ENCODE data around the gene PARD3. TPM values are rescaled to one million over a fixed set of nuclear protein-coding genes. Genes with fewer than 3 reads are reported as not detected.

The PARD3 gene
- total RNA-seq, 1 donor from 2014 or later, result 76.4 TPM

DNA sequence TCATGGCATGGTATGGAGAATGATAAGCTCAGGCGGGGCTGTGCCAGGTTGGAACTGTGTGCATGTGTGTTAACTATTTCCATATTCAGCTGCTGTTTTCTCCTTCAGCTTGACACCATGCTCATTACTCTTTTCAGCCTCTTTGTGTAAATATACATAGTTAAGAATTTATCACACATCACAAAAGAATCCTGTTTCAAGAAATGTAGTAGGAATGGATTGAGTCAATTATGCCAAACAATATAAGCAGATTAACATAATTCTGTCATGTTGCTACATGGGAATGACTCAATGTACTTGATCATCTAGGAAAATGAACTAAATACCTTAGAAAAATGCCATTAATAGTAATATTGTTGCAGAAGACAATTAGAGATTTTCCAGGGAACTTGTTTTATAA, 687.4 kb downstream of the PARD3 start:
- DNase-seq (ENCODE audit: low read depth), result no peak
- H3K36me3 ChIP-seq (ENCODE audit: control insufficient read depth, insufficient read depth, low read length), result no peaks in the 10 kb centered on the region
- no peaks in the 10 kb centered on the region for H3K27me3 ChIP-seq (ENCODE audit: control insufficient read depth, insufficient read depth, low read length)
- H3K4me3 ChIP-seq (ENCODE audit: low read depth, low read length), result no peak overlapping the region
- TF ChIP-seq, protein P1, sequence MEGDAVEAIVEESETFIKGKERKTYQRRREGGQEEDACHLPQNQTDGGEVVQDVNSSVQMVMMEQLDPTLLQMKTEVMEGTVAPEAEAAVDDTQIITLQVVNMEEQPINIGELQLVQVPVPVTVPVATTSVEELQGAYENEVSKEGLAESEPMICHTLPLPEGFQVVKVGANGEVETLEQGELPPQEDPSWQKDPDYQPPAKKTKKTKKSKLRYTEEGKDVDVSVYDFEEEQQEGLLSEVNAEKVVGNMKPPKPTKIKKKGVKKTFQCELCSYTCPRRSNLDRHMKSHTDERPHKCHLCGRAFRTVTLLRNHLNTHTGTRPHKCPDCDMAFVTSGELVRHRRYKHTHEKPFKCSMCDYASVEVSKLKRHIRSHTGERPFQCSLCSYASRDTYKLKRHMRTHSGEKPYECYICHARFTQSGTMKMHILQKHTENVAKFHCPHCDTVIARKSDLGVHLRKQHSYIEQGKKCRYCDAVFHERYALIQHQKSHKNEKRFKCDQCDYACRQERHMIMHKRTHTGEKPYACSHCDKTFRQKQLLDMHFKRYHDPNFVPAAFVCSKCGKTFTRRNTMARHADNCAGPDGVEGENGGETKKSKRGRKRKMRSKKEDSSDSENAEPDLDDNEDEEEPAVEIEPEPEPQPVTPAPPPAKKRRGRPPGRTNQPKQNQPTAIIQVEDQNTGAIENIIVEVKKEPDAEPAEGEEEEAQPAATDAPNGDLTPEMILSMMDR (IDR thresholded peaks at IDR 0.05; ENCODE audit: insufficient read depth, low read length, poor library complexity, severe bottlenecking), result no peak

DNA sequence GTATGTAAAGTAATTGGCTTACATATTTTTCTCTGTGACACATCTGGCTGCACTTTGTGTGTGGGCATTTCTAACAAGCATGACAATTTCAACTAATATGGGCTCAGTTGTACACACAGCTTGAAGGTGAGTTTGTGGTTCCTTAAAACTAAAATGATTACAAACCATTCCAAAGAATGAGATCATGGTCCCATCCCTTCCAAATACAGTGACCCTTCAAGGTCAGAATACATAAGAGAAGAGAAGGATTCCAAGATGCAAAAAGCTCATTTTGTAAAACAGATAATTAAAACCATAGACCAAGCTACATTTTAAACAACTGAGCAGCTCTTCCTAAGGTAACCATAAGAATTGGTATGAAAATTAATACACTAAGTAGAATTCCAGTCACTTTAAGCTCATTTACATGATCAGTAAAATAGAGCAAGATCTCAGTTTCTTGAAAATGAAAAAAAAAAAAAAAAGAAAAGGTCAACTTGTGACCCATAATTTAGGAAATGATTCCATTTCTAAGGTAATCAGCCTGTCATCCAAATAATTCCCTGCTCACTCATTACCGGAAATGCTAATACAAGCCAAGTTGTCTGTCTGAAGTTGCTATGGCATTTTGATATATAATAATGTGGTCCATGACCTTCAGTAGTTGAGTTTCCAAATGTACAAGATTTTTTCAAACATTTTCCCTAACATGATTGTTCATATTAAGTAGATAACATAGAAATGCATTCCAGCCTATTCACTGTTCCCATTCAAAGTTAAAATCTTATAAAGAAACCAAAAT, 688.5 kb downstream of the PARD3 start:
- Histone ChIP-seq H3K36me3 (ENCODE audit: control insufficient read depth, insufficient read depth, low read length) (no peaks in the 10 kb centered on the region), H3K27me3 (ENCODE audit: control insufficient read depth, insufficient read depth, low read length) (no peaks in the 10 kb centered on the region), H3K4me3 (ENCODE audit: low read depth, low read length) (no peak overlapping the region)
- DNase-seq (ENCODE audit: low read depth), result no peak
- TF ChIP-seq, protein P1 (IDR thresholded peaks at IDR 0.05; ENCODE audit: insufficient read depth, low read length, poor library complexity, severe bottlenecking), result no peak

DNA sequence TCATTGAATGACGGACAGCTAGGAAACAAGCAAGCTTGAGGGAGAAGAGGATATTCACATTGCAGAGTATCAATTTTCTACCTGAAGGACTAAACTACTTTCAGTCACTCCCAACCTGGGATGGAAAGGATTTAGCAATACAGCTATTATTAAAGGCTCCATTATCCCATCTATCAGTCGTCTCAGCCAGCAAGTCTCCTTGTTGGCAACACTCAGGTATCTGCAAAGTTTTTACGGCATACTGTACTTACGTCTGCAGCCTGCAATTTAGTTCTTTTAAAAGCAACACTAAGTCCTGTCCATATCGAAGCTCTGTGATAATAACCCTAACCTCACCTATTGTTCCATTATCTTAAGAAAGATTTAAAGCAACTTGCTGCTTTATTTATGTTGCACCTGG, 689.4 kb downstream of the PARD3 start:
- Histone ChIP-seq H3K36me3 (ENCODE audit: control insufficient read depth, insufficient read depth, low read length) (no peaks in the 10 kb centered on the region), H3K27me3 (ENCODE audit: control insufficient read depth, insufficient read depth, low read length) (no peaks in the 10 kb centered on the region), H3K4me3 (ENCODE audit: low read depth, low read length) (no peak overlapping the region)
- DNase-seq (ENCODE audit: low read depth), result no peak
- TF ChIP-seq, protein P1 (IDR thresholded peaks at IDR 0.05; ENCODE audit: insufficient read depth, low read length, poor library complexity, severe bottlenecking), result no peak

DNA sequence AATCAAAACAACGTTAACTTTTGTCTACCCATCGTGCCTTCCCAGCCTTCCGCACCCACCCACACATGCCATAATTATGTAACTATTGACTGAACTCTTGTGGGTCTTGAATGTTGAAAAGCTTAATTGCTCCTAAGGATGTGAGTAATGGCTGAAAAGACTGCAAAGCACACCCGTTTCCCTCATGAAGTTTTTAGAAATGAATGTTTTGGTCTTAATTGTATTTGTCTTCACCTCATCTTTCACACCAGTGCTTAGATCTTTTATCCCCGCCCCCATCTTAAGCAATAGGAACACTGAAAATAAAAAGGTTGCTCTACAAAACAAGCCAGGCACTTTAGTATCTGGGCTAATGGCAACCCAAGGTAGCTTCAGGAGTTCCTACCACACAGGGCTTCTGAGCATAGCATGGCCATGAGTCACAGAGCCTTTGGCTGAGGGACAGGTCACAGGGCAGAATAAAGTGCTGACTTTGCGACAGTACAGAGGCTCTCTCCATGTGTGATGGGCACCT, 690.5 kb downstream of the PARD3 start:
- peak; percentile 65 for DNase-seq (ENCODE audit: low read depth)
- no peaks in the 10 kb centered on the region for H3K27me3 ChIP-seq (ENCODE audit: control insufficient read depth, insufficient read depth, low read length)
- no peak overlapping the region for H3K4me3 ChIP-seq (ENCODE audit: low read depth, low read length)
- TF ChIP-seq, protein P1 (IDR thresholded peaks at IDR 0.05; ENCODE audit: insufficient read depth, low read length, poor library complexity, severe bottlenecking), result no peak
- no peaks in the 10 kb centered on the region for H3K36me3 ChIP-seq (ENCODE audit: control insufficient read depth, insufficient read depth, low read length)

DNA sequence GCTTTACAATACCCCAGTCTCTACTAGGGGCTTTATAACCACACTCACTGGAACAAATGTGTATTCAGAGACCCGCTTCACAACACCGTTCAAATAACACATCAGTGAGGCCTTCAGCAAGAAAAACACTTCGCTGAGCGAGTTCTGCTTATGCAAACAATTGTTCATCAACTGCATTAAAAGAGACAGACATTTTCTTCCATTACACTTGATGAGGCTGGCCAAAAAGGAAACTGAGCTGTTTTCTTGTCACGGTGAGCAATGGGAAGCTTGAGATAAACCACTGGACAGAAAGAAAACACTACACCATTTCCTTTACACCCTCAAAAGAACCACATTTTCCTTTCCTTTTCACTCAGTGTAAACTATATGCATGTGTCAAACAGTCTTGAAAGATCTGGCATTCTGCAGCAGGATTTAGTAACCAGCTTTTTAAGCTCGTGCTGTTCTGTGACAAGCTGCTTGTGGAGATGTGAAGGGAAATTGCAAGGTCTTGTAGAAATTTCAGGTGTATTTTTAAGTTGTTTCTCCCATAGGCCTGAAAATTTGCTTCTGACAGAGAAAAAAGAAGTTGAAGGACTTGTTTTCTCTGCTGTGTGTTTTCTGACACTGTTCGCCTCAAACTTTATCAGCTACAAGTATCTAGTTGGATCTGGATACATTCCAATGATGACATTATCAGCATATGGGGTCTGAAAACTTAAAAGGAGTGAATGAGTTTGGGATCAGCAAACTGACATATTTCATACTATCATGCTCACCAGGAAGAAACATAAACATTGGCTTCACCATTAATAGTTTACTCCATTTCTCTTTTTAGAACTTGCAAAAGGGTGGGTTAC, 693.1 kb downstream of the PARD3 start:
- no peak for DNase-seq (ENCODE audit: low read depth)
- Histone ChIP-seq H3K36me3 (ENCODE audit: control insufficient read depth, insufficient read depth, low read length) (no peaks in the 10 kb centered on the region), H3K27me3 (ENCODE audit: control insufficient read depth, insufficient read depth, low read length) (no peaks in the 10 kb centered on the region), H3K4me3 (ENCODE audit: low read depth, low read length) (no peak overlapping the region)
- TF ChIP-seq, protein P1 (IDR thresholded peaks at IDR 0.05; ENCODE audit: insufficient read depth, low read length, poor library complexity, severe bottlenecking), result no peak

All from kidney epithelial cell (primary cell).